Breast epithelium (tissue), 4 donors: ENCODE data around the gene RETREG1. TPM values are rescaled to one million over a fixed set of nuclear protein-coding genes. Genes with fewer than 3 reads are reported as not detected.
"Not testable (repeated sequence)": the region's sequence is repeated elsewhere in the genome, so short reads cannot be mapped to it uniquely, and the experiment has no call there.

Experiments
- DNase-seq, 2 donors: peaks; one replicate each; pipeline ENCODE4 v3.0.0-alpha.2; 2019; ENCODE audit warnings: low spot score in 2 of 2
- H3K27ac ChIP-seq, 2 donors: fragments of 200-600 bp; sonication (generic) in 1 of 2; one replicate each; pipeline ENCODE4 v1.5.1; 2016 to 2019; ENCODE audit warnings: mild to moderate bottlenecking in 1 of 2
- H3K27me3 ChIP-seq, 2 donors: fragments of 200-600 bp; sonication (generic) in 1 of 2; one replicate each; pipeline versions ENCODE4 v1.5.1 to v1.6.0; 2017 to 2019; ENCODE audit warnings: control low read depth in 1 of 2, mild to moderate bottlenecking in 1 of 2
- H3K36me3 ChIP-seq: fragments of 200-600 bp; one replicate; pipeline ENCODE4 v1.5.1; 2019
- H3K4me1 ChIP-seq, 2 donors: fragments of 200-600 bp; sonication (generic); one replicate each; pipeline ENCODE4 v1.5.1; 2016 to 2019; ENCODE audit warnings: control low read depth in 1 of 2
- H3K4me3 ChIP-seq, 3 donors: fragments of 200-600 bp; sonication (generic); 1 replicate in 2 of 3; 2 replicates in 1 of 3; pipeline ENCODE4 v1.5.1; 2016 to 2019; ENCODE audit warnings: mild to moderate bottlenecking in 3 of 3, moderate library complexity in 2 of 3
- H3K9me3 ChIP-seq, 2 donors: fragments of 200-600 bp; sonication (generic) in 1 of 2; one replicate each; pipeline ENCODE4 v1.5.1; 2016 to 2019; ENCODE audit warnings: control low read depth in 1 of 2
- CTCF ChIP-seq, 3 donors: fragments of 450-650 bp; IDR thresholded peaks; one replicate each; pipeline ENCODE4 v1.5.1; 2016 to 2017; ENCODE audit warnings: antibody characterized with exemption in 3 of 3, mild to moderate bottlenecking in 3 of 3, moderate library complexity in 3 of 3
- POLR2A ChIP-seq: fragments of 450-650 bp; IDR thresholded peaks from one replicate; pipeline ENCODE4 v1.6.1; 2016; ENCODE audit warnings: antibody characterized with exemption, mild to moderate bottlenecking, moderate library complexity
- POLR2AphosphoS5 ChIP-seq, 3 donors: sonication (generic); formaldehyde crosslinking; IDR thresholded peaks; one replicate each; pipeline ENCODE4 v1.6.1; 2017; ENCODE audit warnings: antibody characterized with exemption in 3 of 3
- intact Hi-C: fragments of 100-400 bp; cut with DNase I; formaldehyde crosslinking; loops from one replicate; pipeline ENCODE4 v1.15.1; 2023; ENCODE audit warnings: low total_unique reads
- total RNA-seq, 3 donors: library from RNA; depleted of rRNA; stranded (reverse); fragments of >200 nt; gene quantifications; one replicate each; pipeline ENCODE4 v1.1.0, GENCODE V29; 2016

Gene RETREG1
- total RNA-seq, 3 donors from 2014 or later: 27.1 to 51.5 (median 37.7) TPM

DNA sequence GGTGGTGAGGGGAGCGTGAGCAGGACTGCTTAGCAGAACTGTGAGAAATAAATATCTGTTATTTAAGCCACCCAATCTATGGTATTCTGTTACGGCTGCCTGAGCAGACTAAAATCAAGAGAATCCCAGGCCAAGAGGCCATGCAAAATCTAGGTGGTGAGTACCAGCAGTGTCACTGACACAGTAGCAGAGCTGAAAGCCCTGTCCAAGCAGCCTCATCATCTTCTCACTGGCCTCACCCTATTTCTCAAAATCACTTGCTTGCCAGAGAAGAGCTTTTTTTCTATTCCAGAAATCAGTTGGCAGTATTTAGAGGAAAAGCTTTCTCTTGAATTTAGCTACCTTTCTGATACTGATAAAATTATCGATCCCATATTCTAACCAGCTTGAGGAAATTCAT is 68.0 kb downstream of the RETREG1 start:
- TF ChIP-seq POLR2AphosphoS5 (IDR thresholded peaks at IDR 0.05): no peak
- TF ChIP-seq POLR2A: no peak
- no peak for TF ChIP-seq CTCF (IDR thresholded peaks at IDR 0.05)
- Histone ChIP-seq H3K9me3 (no peaks in the 10 kb centered on the region), H3K27ac (no peak overlapping the region), H3K27me3 (no peaks in the 10 kb centered on the region), H3K4me3 (no peak overlapping the region), H3K4me1 (no peaks in the 10 kb centered on the region), H3K36me3 (no peaks in the 10 kb centered on the region)
- no peak for DNase-seq
- intact Hi-C loops: no loop called here

DNA sequence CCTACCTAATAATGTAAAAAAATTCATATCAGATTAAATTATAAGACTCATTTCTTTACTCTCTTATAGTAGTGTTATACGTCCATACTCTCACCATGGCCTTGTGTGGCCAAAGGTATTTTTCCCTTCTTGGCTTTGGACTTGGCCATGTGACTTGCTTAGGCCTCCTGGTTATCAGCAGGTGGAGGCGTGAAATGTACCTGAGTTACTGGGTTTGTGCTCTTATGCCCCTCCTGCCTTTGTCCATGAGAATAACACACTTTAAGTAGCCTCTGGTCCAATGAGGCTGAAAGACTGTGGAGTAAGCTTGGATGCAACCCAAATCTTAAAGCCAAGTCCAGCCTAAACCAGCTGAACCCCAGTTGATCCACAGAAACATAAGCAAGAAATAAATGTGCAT is 68.7 kb downstream of the RETREG1 start:
- H3K27ac ChIP-seq: no peak overlapping the region
- no peaks in the 10 kb centered on the region for H3K9me3 ChIP-seq
- no peaks in the 10 kb centered on the region for H3K36me3 ChIP-seq
- no peak overlapping the region for H3K4me3 ChIP-seq
- no peaks in the 10 kb centered on the region for H3K27me3 ChIP-seq
- no peak for TF ChIP-seq POLR2A
- no peak for TF ChIP-seq POLR2AphosphoS5 (IDR thresholded peaks at IDR 0.05)
- TF ChIP-seq CTCF (IDR thresholded peaks at IDR 0.05): no peak
- DNase-seq: no peak
- no peaks in the 10 kb centered on the region for H3K4me1 ChIP-seq
- intact Hi-C loops: no loop called here

GRCh38 chr5:16547200-16547842 is 69.5 kb downstream of the RETREG1 start:
- H3K9me3 ChIP-seq: no peaks in the 10 kb centered on the region
- TF ChIP-seq CTCF (IDR thresholded peaks at IDR 0.05) (no peak), POLR2A (no peak), POLR2AphosphoS5 (IDR thresholded peaks at IDR 0.05) (no peak)
- no peak overlapping the region for H3K4me3 ChIP-seq
- no peaks in the 10 kb centered on the region for H3K27me3 ChIP-seq
- H3K4me1 ChIP-seq: no peaks in the 10 kb centered on the region
- DNase-seq: no peak
- H3K36me3 ChIP-seq: no peaks in the 10 kb centered on the region
- intact Hi-C loops: no loop called here
- no peak overlapping the region for H3K27ac ChIP-seq

DNA sequence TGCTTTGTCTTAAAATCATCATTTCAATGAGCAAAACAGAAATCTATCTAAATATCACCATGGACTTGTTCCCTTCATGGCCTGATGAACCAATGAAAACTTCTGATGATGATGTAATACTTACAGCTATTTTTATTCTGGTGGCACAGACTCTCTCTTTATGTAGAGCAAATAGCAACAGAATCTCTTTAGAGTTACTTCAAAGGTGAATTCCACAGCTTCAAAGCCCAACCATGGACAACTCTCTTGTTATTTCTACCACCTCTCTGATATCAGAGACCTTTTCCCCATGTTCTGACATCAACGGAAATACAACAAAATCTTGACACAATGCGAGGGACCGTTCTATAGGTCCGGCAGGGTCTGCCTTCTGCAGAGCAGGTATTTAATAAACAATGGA is 70.1 kb downstream of the RETREG1 start:
- Histone ChIP-seq H3K4me1 (no peaks in the 10 kb centered on the region), H3K27ac (no peak overlapping the region), H3K27me3 (no peaks in the 10 kb centered on the region), H3K4me3 (no peak overlapping the region), H3K9me3 (no peaks in the 10 kb centered on the region), H3K36me3 (no peaks in the 10 kb centered on the region)
- TF ChIP-seq CTCF (IDR thresholded peaks at IDR 0.05) (no peak), POLR2AphosphoS5 (IDR thresholded peaks at IDR 0.05) (no peak), POLR2A (no peak)
- no peak for DNase-seq
- intact Hi-C loops: no loop called here

DNA sequence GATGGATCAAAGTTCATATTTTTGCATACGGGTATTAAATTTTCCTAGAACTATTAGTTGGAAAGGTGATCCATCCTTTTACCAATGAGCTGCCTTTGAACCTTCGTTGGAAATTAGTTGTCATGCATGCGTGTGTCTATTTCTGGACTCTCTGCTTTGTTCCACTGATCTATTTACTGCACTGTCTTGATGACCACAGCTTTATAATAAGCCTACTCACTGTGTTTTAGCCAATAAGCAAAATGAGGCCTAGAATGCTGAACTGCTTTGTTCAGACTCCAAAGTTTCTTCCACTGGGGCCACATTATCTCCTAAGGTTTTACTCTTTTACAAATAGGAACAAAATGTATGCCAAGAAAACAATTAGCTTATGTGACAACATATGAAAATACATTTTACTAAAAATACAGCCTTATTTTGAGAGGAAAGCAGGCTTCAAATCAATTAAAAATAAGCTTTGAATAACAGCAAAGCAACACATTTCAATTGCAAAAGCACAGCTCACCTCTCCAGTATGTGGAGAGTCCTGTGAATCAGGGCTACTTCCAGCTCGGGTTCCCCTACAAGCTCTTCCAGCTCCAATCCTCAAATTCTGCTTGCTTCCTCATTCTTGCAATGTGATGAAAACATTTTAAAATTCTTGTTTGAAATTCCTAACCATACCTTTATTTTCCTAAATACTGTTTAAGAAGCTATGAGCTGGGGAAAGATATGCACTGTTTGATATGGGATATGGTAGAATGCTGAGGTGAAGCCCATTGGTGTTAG is 72.0 kb downstream of the RETREG1 start:
- TF ChIP-seq POLR2AphosphoS5 (IDR thresholded peaks at IDR 0.05) (no peak), POLR2A (no peak), CTCF (IDR thresholded peaks at IDR 0.05) (no peak)
- DNase-seq: no peak
- Histone ChIP-seq H3K36me3 (no peaks in the 10 kb centered on the region), H3K4me3 (no peak overlapping the region), H3K27me3 (no peaks in the 10 kb centered on the region), H3K27ac (no peak overlapping the region), H3K9me3 (no peaks in the 10 kb centered on the region), H3K4me1 (no peaks in the 10 kb centered on the region)
- intact Hi-C loops: no loop called here

- H3K4me1 ChIP-seq: not testable (repeated sequence)
These were observed 73.6 kb downstream of the RETREG1 start for GRCh38 chr5:16543206-16543605.

More at GRCh38 chr5:16543206-16543605, 73.6 kb downstream of the RETREG1 start:
- DNase-seq, intact Hi-C loops, H3K27ac ChIP-seq, H3K27me3 ChIP-seq, H3K36me3 ChIP-seq, H3K9me3 ChIP-seq, H3K4me3 ChIP-seq: not testable (repeated sequence)
